GM19463 (cell line): ENCODE data around the gene PNPLA4.

Experiments used
- ATAC-seq: cut with Tn5 transposase; IDR thresholded peaks from one replicate; pipeline ENCODE4 v1.9.1; 2021; ENCODE audit warnings: mild to moderate bottlenecking, moderate library complexity; ENCODE audit not compliant: unreplicated experiment

Gene PNPLA4

DNA sequence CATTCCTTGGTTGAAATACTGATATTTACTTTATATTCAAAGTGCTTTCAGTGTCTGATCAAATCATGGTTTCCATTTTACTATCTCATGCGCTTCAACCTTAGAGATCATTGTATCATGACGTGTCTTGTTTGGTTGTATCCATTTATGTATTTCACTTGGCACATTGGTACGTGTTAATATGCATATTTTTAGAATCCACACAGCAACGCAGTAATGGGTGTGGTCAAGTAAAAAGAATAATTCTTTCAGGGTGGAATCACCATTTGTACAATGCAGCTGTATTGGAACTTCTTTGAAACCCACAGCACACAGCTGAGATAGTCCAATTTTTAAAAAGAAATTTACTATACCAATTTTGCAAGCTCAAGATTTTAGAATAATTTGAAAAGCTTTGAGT lies 55.2 kb downstream of the PNPLA4 start:
- no peak for ATAC-seq

DNA sequence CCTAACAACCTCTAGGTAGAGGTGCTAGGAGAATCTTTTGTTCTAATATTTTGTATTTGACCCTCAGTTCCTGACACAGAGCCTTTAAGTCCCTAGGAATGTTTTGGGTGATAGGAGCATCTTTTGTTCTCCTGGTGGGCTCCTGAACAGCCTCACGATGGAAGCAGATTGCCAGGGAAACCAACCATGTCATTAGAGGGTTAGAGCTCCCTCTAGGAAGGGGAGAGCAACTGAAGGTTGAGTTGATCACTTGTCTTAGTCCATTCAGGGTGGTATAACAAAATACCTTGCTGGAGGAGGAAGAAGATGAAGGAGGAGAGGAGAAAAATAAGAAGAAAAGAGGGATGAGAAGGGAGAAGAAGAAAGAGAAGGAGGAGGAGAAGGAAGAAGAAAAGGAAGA lies 75.0 kb downstream of the PNPLA4 start:
- no peak for ATAC-seq
